GM19099 (cell line): ENCODE measurements around the gene GIMAP5.

Experiments
- POLR2A ChIP-seq: IDR thresholded peaks from 3 replicates; pipeline ENCODE4 v1.6.1; 2011; ENCODE audit warnings: low read depth; ENCODE audit not compliant: insufficient read length; ENCODE audit errors: extremely low read depth

Gene GIMAP5

DNA sequence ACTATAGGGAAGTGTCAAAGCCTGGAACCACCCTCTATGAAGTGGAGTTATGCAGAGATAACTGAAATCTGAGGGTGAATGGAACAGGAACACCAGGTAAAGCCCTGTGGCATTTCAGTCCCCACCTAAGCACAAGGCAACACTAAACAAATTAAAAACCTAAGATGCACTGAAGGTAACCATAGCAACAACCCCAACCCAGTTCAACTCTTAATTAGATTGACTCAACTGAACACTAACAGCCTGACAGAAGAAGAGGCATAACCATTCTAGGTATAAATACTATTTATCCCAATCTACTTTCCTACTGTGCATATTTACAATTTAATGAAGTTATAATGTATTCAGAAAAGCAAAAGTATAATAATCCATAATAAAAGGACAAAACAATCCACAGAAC is 9.2 kb upstream of the GIMAP5 start:
- no peak for TF ChIP-seq POLR2A

DNA sequence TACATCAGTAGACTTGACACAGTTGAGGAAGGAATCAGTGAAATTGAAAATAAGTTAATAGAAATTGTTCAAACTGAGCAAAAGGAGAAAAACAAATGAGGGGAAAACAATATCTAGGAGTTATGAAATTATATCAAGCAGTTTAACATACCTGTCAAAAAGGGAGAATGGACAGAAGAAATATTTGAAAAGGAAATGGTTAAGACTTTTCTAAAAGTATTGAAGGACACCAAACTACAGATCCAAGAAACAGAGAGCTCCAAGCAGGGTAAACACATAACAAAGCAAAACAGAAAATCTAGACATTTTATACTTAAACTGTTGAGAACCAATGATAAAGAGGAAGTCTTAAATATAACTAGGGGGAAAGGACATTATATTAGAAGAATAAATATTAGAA is 8.6 kb upstream of the GIMAP5 start:
- TF ChIP-seq POLR2A = no peak

DNA sequence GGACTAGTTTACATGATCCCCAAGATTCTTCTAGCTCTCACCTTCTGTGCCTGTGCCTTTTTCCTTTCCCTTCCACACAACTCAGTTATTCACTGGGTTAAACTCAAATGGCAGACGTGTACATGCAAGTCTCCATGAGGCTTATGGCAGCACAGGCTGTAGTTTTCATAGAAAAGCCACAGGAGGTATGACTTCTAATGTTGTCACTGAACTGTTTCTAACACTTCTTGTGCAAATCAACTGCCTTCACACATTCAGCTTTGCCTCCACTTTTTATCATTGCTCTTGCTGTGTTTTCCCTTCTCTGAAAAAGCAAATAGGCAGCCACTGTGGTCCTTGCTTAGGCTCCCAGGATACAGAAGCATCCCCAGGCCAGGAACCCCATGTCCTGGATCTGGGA is 5.3 kb upstream of the GIMAP5 start:
- TF ChIP-seq POLR2A = no peak

- no peak for TF ChIP-seq POLR2A
Measured at GRCh38 chr7:150732786-150733481, 4.3 kb upstream of the GIMAP5 start.

DNA sequence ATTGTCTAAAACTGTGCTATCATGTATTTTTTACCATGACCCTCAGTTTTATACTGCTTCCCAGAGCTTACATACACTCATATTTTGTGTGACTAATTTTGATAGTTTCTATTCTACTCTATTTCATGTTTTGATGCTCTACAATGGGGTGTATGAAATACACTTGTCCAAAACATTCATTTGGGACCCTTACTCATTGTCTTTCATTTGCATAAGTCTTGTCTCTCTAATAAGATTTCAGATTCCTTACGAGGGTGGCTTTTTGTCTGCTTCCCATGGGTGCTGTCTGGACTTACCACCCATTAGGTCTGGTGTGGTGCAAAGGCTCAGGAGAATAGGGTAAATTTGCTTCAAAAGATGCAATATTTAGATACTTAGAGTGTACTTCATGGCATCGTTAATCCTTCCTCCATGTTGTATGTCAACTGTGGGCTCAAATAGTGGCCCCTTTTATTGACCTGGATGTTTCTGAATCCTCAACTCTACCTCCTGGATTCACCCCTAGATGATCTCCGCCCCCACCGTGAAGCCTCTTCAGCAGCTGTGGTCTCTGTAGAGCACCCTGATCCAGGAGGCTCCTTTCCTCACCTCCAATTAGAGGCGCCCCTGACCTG is 3.6 kb upstream of the GIMAP5 start:
- no peak for TF ChIP-seq POLR2A

DNA sequence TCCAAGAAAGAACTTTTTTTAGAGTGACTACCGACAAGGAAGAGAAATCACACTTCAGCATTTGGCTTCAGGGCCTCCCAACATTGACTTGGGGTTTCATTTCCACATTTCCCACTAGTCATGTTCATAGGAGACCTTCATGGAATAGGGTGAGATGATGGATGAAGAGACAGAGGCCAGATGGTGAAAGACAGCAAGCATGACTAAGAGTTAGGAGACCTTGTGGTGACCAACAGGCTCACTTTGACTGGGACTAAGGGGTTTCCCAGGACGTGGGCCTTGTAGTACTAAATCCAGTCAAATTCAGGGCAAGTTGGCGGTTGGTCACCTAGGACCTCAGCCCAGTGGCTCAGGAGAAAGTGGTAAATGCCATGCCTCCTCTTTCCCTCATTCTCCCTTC is 3.0 kb upstream of the GIMAP5 start:
- no peak for TF ChIP-seq POLR2A

DNA sequence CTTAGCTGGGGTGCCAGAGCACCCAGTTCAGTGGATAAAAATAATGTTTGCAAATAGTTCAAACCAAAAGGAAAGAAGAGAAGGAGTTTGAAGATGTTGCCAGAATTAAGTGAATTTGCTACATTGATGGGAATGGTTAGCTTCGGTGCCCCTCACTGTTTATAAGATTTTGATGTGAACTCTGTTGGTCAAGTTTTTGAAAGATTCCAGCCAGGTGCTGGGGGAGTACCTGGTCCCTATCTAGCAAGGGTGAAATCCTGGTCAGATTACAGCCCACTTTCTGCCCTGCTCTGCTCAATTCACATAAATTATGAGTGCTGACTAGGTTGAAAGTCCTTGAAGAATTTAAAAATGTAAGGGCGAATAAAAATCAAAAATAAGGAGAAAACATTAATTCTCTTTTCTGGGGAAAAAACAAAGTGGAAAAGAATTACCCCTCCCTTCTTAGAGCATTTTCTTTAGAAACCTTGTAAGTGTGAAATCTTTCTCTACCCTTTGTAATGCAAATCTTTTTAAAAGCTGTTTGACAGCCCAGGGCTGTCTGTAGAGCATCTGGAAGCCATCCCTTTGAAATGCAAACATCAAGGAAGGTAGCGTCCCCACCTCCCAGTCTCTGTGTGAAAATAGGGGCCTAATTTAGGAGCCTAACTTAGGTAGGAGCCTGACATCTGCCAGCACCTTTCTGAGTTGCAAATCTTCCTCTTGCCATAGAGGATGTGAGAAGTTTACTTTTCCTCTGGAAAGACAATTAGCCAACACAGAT is 1.4 kb upstream of the GIMAP5 start:
- no peak for TF ChIP-seq POLR2A

- TF ChIP-seq POLR2A = no peak
Measured at GRCh38 chr7:150736864-150737263, 354 bp upstream of the GIMAP5 start.

DNA sequence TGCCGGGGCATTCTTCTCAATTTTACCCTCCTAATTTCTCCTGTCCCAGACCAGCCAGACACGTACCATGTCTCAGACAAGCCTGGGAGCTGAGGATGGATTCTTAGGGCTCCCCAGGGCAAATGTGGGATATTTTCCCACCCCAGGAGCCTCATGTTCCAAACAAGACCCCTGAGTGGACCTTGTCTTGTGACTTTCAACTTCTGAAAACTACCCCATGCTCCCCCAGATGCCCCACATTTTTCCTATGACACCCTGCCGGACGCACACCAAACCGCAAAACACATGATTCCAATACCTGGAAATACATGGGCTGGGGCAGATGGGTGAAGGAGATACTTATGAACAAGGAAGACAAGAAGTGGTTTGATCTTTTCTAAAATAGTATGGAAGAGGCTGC is 874 bp downstream of the GIMAP5 start:
- no peak for TF ChIP-seq POLR2A

- TF ChIP-seq POLR2A = no peak
Measured at GRCh38 chr7:150738591-150739001, 1.4 kb downstream of the GIMAP5 start.

DNA sequence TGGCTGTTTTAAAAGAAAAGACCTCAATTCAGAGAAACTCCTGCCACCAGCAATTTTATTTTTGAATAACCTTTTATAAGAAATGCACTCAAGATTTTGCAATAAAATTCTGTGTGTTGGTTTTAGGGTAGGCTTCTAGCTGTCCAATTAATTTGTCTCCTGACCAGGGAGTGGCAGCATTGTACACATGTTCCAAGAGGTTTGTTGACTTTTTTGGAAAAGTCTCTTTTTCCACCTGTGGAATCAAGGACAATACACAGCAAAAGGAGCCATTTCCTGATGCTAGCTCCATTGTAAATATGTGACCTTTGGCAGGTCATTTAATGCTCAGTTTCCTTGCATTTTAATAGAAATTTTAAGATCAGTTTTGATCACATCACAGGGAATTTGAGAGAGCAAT is 1.8 kb downstream of the GIMAP5 start:
- no peak for TF ChIP-seq POLR2A

GRCh38 chr7:150740053-150740452 is 2.8 kb downstream of the GIMAP5 start:
- no peak for TF ChIP-seq POLR2A

- no peak for TF ChIP-seq POLR2A
Measured at GRCh38 chr7:150742286-150742968, 5.2 kb downstream of the GIMAP5 start.

- TF ChIP-seq POLR2A = no peak
Measured at GRCh38 chr7:150744041-150744656, 6.9 kb downstream of the GIMAP5 start.

- TF ChIP-seq POLR2A = no peak
Measured at GRCh38 chr7:150745086-150745485, 7.9 kb downstream of the GIMAP5 start.
